GM21825 (cell line): ENCODE measurements around the gene SF3A2.
A peak's percentile ranks its signal among the peaks of the same experiment; 100 is the strongest.
"Not testable (repeated sequence)": the region's sequence is repeated elsewhere in the genome, so short reads cannot be mapped to it uniquely, and the experiment has no call there.

ENCODE experiments used
- ATAC-seq: cut with Tn5 transposase; IDR thresholded peaks from one replicate; pipeline ENCODE4 v1.9.1; 2021; ENCODE audit warnings: mild to moderate bottlenecking, moderate library complexity; ENCODE audit not compliant: unreplicated experiment

SF3A2 gene

DNA sequence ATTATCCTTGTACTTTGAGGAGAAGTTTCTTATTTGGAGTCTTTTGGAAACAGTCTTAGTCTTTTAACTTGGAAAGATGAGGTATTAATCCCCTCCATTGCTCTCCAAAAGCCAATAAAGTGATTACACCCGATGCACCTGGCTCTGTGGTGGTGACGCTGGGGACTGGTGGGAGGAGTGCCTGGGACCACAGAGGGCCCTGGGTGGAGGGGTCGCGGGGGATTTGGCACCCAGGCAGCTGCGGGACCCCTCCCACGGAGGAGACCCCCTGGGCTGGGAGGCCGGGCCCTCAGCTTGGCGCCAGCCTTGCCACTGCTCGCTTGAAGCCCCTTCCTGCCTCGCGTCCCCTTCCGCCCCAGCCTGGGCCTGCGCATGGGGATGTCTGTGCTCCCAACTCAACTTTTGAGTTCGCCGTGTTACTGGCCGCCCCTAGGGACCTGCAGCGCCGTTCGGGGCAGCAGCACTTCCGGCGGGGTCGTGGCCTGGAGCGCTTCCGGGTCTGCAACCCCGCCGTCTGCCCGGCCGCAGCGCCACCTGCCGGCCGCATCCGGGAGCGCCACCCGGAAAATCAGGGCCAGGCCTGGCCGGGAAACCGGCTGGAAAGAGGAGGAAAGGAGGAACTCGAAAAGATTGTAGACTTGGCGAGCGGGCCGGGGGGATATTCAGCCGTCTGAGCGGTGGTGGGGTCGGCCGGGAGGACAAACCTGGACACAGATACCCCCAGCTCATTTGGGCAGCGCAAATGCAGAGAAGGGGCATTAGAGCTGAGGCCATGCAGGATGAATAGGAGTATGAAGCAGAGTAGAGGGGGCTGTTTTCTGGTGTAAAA is 36.9 kb downstream of the SF3A2 start:
- peak; percentile 30 for ATAC-seq

DNA sequence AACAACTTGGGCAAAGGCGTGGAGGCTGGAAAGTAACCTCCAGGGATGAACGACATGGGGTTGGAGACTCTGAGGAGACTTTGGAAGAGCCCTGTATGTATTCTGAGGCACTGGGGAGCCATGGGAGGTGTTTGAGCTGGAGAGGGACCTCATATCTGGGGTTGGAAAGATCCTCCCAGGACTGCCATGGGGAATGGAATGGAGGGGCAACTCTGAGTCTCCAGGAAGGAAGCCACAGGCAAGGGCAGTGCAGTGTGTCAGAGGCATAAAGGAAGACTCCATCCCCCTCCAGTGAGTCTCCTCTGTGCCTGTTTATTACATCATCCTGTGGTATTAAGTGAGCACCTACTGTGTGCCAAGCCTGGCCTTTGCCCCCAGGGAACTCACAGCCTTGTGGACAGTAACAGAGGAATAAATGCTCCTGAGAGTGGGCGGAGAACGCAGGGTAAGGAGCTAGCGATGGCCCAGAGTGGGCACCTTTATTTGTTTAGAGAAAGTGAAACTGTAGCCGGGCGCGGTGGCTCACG is 37.6 kb downstream of the SF3A2 start:
- no peak for ATAC-seq

DNA sequence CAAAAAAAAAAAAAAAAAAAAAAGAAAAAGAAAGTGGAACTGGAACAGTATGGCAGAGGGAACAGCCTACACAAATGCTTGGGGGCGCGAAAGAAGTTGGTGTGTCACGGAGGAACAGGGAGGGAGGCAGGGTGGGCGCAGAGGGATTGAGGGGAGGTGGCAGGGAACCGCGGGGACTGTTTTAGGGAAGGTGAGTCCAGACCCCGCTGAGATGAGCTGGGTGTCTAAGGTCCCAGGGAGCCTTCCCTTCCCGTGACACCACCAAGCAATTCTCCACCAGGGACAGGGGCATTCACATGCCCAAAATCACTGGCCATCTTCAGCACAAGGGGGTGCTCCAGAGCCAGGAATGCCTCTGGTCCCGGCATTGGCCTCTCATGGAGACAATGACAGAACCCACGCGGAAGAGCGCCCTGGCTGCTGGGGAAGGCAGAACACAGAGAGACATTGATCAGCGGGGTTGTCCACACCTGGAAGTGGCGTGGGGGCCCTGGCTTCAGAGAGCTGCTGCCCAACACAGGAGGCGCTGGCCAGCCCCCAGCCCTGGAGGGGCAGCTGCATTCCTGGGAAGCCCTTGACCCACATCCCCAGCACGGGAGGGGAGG is 38.4 kb downstream of the SF3A2 start:
- no peak for ATAC-seq

DNA sequence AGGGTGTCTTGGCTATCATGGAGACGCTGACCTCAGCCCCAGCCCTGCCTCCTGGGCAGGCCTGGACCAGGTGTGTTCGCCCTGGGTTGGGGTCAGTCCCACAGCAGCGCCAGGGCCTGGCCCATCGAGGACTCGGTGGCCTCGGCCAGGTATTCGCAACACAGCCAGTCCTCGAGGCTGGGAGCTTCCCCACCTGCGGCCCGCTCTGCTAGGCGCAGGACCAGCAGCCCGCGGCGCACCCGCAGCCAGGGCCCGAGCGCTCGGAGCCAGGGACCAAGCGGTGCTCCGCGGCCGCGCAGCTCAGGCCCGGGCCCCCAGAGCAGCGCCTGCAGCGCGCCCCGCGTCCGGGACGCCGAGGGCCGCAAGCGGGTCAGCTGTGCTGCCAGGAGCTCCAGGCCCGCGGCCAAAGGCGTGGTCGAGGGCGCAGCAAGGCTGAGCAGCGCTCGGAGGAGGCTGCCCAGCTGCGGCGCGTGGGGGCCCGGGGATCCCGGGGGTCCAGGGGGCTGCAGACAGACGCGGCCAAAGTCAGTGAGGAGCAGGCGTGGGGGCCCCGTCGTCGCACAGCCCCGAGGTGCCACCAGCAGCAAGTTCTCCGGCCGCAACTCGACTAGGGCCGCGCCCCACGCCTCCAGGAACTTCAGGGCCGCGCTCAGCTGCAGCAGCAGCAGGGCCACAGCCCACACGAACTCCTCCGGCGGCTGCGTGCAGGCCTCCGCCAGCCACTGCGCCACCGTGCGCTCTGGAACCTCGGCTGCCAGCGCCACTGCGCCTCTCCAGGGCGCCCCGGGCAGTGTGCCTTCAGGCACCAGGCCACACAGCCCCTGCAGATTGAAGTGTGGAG is 39.2 kb downstream of the SF3A2 start:
- no peak for ATAC-seq

DNA sequence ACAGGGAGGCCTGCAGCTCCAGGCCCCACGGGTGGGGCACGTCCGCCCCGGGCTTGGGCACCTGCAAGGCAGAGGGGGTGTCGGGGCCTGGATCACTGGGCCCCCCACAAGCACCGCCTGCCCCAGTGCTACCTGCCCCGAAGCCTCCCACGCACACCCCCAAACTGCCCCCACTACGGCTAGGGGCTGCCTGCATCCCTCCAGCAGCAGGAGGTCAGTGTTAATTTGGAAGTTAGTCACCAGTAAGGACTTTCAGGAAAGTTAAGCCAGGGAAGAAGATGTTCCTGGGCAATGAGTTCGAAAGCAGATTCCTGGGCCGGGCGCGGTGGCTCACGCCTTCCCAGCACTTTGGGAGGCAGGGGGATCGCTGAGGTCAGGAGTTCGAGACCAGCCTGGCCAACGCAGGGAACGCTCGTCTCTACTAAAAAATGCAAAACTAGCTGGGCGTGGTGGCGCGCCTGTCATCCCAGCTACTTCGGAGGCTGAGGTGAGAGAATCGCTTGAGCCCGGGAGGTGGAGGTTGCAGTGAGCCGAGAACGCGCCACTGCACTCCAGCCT is 39.9 kb downstream of the SF3A2 start:
- no peak for ATAC-seq

DNA sequence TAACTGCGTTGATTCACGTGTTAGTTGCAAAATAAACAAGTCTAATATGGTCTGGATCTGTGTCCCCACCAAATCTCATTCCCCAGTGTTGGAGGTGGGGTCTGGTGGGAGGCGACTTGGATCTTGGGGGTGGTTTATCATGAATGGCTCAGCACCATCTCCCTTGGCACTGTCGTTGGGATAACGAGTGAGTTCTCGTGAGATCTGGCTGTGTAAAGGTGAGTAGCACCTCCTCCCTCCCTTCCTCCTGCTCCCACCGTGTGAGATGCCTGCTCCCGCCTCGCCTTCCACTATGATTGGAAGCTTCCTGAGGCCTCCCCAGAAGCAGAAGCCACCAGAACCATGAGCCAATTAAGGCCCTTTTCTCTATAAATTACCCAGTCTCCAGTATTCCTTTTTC is 40.5 kb downstream of the SF3A2 start:
- ATAC-seq: no peak

DNA sequence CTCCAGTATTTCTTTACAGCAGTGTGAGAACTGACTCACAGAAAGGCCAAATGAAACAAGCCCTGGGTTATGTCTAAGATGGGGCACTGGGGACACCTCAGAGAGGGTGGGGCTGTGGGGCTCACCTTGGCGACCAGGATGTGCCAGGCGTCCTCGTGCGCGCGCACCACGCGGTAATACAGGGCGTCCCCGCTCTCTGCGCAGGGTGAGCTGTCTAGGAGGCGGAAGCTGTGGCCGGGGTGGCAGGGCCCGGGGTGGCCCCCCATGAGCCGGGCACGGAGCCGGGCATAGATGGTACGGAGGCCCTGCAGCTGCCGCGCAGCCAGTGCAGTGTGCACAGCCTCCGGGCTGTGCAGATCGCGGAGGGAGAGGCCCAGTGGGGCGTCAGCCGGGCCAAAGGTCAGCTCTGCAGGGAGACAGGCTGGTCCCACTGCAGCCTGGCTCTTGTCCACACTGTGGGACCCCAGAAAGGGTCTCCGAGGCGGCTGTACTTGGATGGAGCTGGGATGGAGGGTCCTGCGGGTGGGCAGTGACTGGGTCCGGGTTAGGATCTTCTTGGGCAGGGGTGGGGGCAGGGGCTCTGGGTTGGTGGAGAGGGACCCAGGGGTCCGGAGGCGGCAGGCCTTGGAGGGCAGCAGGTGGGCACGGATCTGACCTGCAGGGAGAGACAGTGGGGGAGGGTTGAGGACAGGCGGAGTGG is 42.0 kb downstream of the SF3A2 start:
- ATAC-seq: no peak

DNA sequence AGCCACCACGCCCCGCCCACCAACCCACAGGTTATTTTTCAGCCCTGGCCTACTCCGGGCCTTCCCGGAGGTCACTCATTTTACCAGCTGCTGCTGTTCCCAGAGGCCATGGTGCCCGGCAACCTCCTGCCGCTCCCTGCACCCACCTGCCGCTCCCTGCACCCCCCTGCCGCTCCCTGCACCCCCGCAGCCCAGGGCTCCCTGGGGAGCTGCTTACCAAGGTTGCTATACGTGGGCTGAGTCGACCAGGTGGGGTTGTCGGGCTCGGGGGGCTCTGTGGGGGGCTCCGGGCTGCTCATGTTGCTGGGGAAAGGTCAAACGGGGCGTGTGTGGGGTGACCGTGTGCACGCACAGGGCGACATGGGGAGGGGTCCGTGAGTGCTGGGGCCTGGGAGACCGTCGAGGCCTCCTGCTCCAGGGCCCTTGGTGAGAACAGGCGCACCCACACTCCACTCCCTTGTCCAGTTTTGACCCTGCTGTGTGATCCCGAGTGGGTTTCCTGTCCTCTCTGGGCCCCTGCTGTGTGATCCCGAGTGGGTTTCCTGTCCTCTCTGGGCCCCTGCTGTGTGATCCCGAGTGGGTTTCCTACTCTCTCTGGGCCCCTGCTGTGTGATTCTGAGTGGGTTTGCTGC is 44.1 kb downstream of the SF3A2 start:
- no peak for ATAC-seq

DNA sequence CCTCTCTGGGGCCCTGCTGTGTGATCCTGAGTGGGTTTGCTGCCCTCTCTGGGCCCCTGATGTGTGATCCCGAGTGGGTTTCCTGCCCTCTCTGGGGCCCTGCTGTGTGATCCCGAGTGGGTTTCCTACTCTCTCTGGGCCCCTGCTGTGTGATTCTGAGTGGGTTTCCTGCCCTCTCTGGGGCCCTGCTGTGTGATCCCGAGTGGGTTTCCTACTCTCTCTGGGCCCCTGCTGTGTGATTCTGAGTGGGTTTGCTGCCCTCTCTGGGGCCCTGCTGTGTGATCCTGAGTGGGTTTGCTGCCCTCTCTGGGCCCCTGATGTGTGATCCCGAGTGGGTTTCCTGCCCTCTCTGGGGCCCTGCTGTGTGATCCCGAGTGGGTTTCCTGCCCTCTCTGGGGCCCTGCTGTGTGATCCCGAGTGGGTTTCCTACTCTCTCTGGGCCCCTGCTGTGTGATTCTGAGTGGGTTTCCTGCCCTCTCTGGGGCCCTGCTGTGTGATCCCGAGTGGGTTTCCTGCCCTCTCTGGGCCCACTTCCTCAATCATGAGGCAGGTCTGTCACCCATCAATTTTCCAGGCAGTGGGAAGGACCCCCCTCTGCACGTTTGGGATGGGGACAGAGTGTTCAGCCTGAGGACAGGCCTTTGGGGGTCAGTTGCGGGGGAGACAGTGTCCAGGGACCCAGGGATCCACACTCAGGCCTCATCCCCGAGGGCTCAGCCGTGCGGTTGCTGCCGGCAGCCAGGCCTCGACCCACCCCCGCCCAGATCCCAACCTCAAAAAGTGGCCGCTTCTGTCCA is 44.8 kb downstream of the SF3A2 start:
- not testable (repeated sequence) for ATAC-seq

DNA sequence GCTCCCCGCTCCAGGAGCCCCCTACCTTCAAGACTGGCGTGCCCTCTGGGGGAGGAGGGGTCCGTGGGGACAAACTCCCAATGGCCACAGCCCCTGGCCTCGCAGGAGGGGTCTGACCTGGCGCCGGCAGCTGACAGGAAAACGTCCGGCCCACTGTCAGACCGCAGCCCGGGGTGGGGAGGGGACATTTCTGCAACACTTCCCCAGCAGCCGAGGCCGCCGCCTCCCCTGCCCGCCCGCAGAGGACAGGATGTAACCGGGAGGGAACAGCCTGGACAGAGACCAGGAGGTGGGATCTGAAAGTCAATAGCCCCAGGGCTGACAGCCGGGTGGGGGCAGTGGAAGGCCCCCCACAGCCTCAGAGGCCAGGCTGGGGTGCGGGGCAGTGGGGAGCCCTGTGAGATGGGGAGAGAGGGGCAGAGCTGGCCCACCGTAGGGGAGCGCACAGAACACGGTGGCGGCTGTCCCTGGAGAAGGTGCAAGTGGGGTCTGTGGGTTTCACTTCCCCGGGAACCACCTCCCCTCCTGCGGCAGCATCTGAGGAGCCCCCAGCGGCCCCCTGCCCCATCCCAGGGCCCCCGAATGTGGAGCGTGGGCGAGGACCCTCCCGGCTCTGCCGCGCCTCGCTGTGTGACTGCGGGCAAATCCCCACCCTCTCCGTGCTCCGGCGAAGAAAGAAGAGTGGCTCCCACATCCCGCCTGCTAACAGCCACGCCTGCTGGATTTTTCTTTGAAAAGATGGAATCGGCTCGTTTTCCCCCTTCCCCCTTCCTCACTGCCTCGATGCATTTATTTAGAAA is 45.6 kb downstream of the SF3A2 start, which contains the start of gene PEAK3:
TSS of gene PEAK3 (minus strand) at position 114 of the 800 bp plus-strand sequence. CDS start 1,244 bp downstream, outside the sequence.
- no peak for ATAC-seq

DNA sequence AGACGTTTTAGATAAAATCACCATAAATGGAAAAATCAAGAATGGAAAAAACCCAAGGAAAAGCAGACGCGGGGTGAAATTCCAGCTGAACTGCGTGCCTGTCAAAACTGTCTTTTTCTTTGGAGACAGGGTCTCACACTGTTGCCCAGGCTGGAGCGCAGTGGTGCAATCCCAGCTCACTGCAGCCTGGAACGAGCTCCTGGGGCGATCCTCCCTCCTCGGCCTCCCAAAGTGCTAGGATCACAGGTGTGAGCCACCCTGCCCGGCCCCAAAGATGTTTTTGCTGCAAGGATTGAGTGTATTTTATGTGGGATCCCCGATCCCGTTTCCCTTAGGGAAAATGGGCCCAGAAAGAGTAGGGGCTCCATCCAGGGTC is 46.2 kb downstream of the SF3A2 start:
- no peak for ATAC-seq

DNA sequence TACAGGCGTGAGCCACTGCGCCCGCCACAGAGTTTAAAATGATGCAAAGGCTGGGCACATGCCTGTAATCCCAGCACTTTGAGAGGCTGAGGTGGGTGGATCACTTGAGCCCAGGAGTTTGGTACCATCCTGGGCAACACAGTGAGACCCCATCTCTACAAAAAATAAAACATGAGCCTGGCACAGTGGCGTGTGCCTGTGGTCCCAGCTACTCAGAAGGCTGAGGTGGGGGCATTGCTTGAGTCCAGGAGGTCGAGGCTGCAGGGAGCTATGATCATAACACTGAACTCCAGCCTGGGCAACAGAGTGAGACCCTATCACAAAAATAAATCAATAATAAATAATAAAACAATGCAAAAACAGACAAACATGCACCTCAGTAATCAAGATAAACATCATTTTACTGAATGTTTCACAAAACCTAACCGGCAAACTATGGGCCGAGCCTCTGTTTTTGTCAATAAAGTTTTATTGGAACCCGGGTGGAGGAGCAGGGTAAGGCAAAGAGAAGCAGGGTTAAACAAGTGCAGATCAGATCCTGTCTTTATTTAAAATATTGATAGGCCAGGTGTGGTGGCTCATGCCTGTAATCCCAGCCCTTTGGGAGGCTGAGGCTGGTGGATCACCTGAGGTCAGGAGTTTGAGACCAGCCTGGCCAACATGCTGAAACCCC is 47.3 kb downstream of the SF3A2 start:
- no peak for ATAC-seq

DNA sequence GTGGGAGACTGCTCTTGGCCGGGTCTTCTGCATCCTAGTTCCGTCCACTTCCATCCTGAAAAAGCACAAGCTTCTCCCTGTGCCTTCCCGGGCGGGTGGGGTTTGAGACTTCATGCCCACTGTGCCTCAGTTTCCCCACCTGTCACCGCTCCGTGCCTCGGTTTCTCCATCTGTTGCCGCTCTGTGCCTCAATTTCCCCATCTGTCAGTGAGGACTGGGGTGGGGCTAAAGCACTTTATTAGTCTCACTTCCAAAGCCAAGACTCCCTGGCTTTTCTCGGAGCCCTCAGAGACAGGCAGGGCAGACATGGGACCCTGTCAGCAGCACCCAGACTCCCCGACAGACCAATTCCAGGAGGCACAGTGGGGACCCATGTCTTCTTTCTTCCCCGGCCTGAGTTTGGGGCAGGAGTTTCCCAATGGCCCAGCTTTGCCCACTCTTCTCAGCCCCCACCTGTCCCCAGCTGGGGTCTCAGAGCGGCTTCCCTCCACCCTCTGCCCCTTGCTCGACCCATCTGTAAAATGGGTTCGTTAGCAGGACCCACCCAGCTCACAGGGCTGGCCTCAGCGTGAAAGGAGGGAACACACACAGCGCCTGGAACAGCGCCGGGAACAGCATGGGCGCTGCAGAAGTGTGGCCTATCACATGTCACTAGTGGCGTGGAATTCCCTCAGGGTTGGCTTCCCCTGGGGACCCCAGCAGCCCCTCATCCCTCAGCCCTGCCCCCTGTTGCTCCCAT is 49.9 kb downstream of the SF3A2 start:
- no peak for ATAC-seq

DNA sequence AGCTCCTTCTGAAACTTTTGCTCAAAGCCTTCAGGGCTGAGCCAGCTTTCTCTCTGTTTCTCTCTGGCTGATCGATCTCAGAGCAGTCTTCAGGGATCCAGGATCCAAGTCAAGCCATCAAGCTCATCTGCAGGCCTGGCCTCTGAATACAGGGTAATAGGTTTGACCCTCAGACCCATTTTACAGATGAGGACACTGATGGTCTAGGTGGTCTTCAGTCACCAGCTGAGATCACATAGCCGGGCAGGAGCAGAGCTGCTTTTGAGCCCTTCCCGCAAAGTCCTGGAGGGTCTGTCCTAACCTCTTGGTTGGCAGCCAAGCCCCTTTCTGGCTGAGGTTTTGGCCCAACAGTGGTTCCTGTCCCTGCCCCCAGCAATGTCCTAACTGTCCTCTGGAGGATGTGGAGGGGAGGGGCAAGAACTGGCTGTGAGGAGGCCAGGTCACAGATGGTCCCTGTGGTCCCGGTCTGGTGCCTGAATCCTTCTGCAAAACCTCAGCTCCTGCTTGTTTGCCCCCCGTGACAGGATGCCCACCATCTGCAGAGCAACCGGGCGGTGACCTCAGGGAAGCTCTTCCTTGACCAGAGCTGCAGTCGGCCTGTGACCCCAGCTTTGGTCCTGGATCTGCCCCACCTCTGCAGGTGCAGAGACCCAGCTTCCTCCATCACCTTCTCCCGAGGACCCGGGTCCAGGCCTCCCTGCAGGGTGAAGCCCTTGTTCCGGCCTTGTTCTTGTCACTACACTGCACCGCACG is 51.1 kb downstream of the SF3A2 start:
- ATAC-seq: no peak

DNA sequence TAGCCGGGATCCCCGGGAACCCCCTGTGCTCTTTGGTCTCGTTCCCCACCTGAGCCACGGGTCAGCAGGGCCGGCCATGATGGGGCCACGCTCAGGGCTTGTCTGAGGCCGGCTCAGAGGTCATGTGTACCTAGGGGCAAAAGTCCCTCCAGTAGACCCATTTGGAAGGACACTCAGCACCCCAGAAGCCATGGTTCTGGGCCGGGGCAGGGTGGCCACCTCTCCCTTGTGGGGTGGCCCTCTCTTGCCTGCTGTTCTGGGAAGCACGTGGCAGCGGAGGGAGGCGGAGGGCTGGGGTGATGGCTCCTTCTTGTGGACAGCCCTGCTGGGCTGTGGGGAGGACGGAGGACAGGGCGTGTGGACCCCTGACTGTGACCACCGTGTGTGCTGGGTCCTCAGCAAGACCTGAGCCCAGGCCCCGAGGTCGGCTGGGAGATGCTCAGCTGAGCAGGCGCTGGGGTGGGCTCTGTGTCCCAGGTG is 51.8 kb downstream of the SF3A2 start:
- no peak for ATAC-seq
